Activated T-helper 1 cell treated with anti-CD3 and anti-CD28 coated beads, Interleukin-12 subunit alpha, Interleukin-12 subunit beta, Interleukin-2, Interleukin-4 antibody, amounts not matched to agents 30 ng/mL and 10 ng/mL and 1 ng/mL, durations not matched to agents 14 hours and 24 hours and 36 hours (primary cell): ENCODE results near the gene SPACA6. TPM values are rescaled to one million over a fixed set of nuclear protein-coding genes. Genes with fewer than 3 reads are reported as not detected.
"Not testable (repeated sequence)": the region's sequence is repeated elsewhere in the genome, so short reads cannot be mapped to it uniquely, and the experiment has no call there.

Source experiments
- DNase-seq: peaks from one replicate; pipeline ENCODE4 v3.0.0; 2021; ENCODE audit warnings: low spot score
- H3K27ac Mint-ChIP-seq: one replicate; pipeline ENCODE4 v1.8.0; 2021; ENCODE audit warnings: mild to moderate bottlenecking, mixed read lengths
- H3K27me3 Mint-ChIP-seq: one replicate; pipeline ENCODE4 v1.8.0; 2022; ENCODE audit warnings: mild to moderate bottlenecking, moderate library complexity, mixed read lengths; ENCODE audit not compliant: insufficient read depth
- H3K36me3 Mint-ChIP-seq: one replicate; pipeline ENCODE4 v1.8.0; 2021; ENCODE audit warnings: low read depth, mixed read lengths
- H3K4me1 Mint-ChIP-seq: one replicate; pipeline ENCODE4 v1.8.0; 2021; ENCODE audit warnings: low read depth, mixed read lengths
- H3K4me3 Mint-ChIP-seq: one replicate; pipeline ENCODE4 v1.8.0; 2021; ENCODE audit warnings: mild to moderate bottlenecking, moderate library complexity, mixed read lengths
- H3K9me3 Mint-ChIP-seq: one replicate; pipeline ENCODE4 v1.8.0; 2021; ENCODE audit warnings: mixed read lengths
- intact Hi-C: fragments of 100-400 bp; cut with micrococcal nuclease; formaldehyde crosslinking; loops from one replicate; pipeline ENCODE4 v1.15.1; 2024
- total RNA-seq: library from RNA; stranded (reverse); gene quantifications from 2 replicates; pipeline ENCODE4 v1.2.3, GENCODE V29; 2022

Gene SPACA6
- total RNA-seq, 1 donor from 2014 or later: 8.9 TPM

DNA sequence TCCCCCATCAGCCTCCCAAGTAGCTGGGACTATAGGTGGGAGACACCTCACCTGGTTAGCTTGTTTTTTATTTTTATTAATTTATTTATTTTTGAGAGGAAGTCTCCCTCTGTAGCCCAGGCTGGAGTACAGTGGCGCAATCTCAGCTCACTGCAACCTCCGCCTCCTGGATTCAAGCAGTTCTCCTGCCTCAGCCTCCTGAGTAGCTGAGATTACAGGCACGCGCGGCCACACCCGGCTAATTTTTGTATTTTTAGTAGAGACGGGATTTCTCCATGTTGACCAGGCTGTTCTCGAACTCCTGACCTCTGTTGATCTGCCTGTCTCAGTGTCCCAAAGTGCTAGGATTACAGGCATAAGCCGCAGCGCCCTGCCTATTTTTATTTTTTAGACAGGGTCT, 45.4 kb downstream of the SPACA6 start:
- H3K27ac Mint-ChIP-seq, intact Hi-C loops, H3K4me3 Mint-ChIP-seq: not testable (repeated sequence)

GRCh38 chr19:51739466-51740213, 46.5 kb downstream of the SPACA6 start:
- no peak overlapping the region for H3K27ac Mint-ChIP-seq
- peaks cover 2% of the 10 kb centered on the region for H3K27me3 Mint-ChIP-seq
- no peak overlapping the region for H3K4me3 Mint-ChIP-seq
- intact Hi-C loops: no loop called here
- H3K36me3 Mint-ChIP-seq: no peaks in the 10 kb centered on the region
- no peak for DNase-seq
- H3K9me3 Mint-ChIP-seq: peaks cover 4% of the 10 kb centered on the region
- no peaks in the 10 kb centered on the region for H3K4me1 Mint-ChIP-seq

More for the DNA sequence above, 45.4 kb downstream of the SPACA6 start:
- not testable (repeated sequence) for H3K27me3 Mint-ChIP-seq, H3K36me3 Mint-ChIP-seq, H3K4me1 Mint-ChIP-seq, H3K9me3 Mint-ChIP-seq, DNase-seq

DNA sequence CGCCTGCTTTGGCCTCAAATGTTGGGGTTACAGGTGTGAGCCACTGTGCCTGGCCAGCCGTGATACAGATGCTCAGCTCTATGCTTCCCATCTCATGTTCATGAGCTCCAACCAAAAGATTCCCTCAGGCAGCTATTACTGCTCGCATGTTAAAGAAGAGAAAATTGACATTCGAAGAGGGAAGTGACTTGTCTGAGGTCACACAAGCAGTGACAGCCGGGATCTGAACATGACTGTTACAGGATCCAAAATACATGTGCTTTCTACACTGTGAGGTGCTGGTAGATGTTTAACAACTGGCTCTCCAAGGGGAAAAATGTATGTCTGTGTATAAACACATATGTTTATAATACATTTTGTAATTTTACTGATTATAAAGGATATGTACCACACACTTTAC, 47.2 kb downstream of the SPACA6 start:
- no peaks in the 10 kb centered on the region for H3K27me3 Mint-ChIP-seq
- no peak overlapping the region for H3K27ac Mint-ChIP-seq
- H3K36me3 Mint-ChIP-seq: no peaks in the 10 kb centered on the region
- peaks cover 4% of the 10 kb centered on the region for H3K9me3 Mint-ChIP-seq
- H3K4me3 Mint-ChIP-seq: no peak overlapping the region
- intact Hi-C loops: no loop called here
- DNase-seq: no peak
- H3K4me1 Mint-ChIP-seq: no peaks in the 10 kb centered on the region

- Mint-ChIP-seq H3K4me3 (no peak overlapping the region), H3K36me3 (no peaks in the 10 kb centered on the region), H3K27ac (no peak overlapping the region), H3K4me1 (no peaks in the 10 kb centered on the region), H3K9me3 (peaks cover 7% of the 10 kb centered on the region), H3K27me3 (no peaks in the 10 kb centered on the region)
- DNase-seq: no peak
- intact Hi-C loops: no loop called here
Measured at GRCh38 chr19:51742789-51743188, 49.7 kb downstream of the SPACA6 start.

DNA sequence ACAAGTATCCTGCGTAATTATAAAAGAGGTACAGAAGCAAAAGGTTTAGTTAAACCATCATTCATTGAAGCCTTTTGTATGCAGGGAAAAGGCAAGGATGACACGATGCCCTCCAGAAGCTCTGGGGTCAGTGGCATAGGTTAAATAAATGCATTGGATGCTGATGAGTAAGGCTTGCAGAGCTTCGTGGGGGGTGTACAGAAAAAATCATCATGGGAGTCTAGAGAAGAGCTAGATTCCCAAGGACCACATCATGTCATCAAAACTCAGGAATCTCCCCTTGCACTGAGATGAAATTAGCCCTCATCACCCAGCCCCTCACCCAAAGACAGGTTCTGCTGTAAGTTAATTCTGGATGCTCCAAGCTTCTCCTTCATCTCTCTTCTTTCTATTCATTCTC, 50.3 kb downstream of the SPACA6 start:
- H3K36me3 Mint-ChIP-seq: no peaks in the 10 kb centered on the region
- H3K4me3 Mint-ChIP-seq: no peak overlapping the region
- H3K4me1 Mint-ChIP-seq: no peaks in the 10 kb centered on the region
- peaks cover 10% of the 10 kb centered on the region for H3K9me3 Mint-ChIP-seq
- H3K27ac Mint-ChIP-seq: no peak overlapping the region
- intact Hi-C loops: no loop called here
- H3K27me3 Mint-ChIP-seq: no peaks in the 10 kb centered on the region
- DNase-seq: no peak

- H3K27ac Mint-ChIP-seq: no peak overlapping the region
- intact Hi-C loops: no loop called here
- no peaks in the 10 kb centered on the region for H3K4me1 Mint-ChIP-seq
- no peak overlapping the region for H3K4me3 Mint-ChIP-seq
- H3K27me3 Mint-ChIP-seq: no peaks in the 10 kb centered on the region
- H3K9me3 Mint-ChIP-seq: peaks cover 17% of the 10 kb centered on the region
- H3K36me3 Mint-ChIP-seq: no peaks in the 10 kb centered on the region
- no peak for DNase-seq
Measured at GRCh38 chr19:51746731-51747130, 53.6 kb downstream of the SPACA6 start.

GRCh38 chr19:51749979-51750378, 56.8 kb downstream of the SPACA6 start:
- Mint-ChIP-seq H3K27me3 (no peaks in the 10 kb centered on the region), H3K4me1 (no peaks in the 10 kb centered on the region)

GRCh38 chr19:51750400-51751094, 57.4 kb downstream of the SPACA6 start:
- Mint-ChIP-seq H3K4me1 (no peaks in the 10 kb centered on the region), H3K9me3 (peaks cover 18% of the 10 kb centered on the region), H3K27me3 (no peaks in the 10 kb centered on the region), H3K36me3 (no peaks in the 10 kb centered on the region), H3K27ac (no peak overlapping the region), H3K4me3 (no peak overlapping the region)
- no peak for DNase-seq
- intact Hi-C loops: no loop called here

More at GRCh38 chr19:51749979-51750378, 56.8 kb downstream of the SPACA6 start:
- intact Hi-C loops: no loop called here
- Mint-ChIP-seq H3K4me3 (no peak overlapping the region), H3K9me3 (peaks cover 13% of the 10 kb centered on the region), H3K36me3 (no peaks in the 10 kb centered on the region), H3K27ac (no peak overlapping the region)
- no peak for DNase-seq

GRCh38 chr19:51751655-51752054, 58.5 kb downstream of the SPACA6 start, which contains the start of gene FPR1:
Gene FPR1 (minus strand): TSS chr19:51751878. CDS start chr19:51746994, 4,884 bp downstream.
- Mint-ChIP-seq H3K4me3 (no peak within 1 kb of the TSS), H3K27me3 (no peaks in the 10 kb centered on the region), H3K36me3 (no peaks in the 10 kb centered on the region), H3K4me1 (no peaks in the 10 kb centered on the region), H3K9me3 (peaks cover 21% of the 10 kb centered on the region), H3K27ac (no peak within 1 kb of the TSS)
- no peak for DNase-seq
- intact Hi-C loops: no loop called here

- DNase-seq: no peak
- Mint-ChIP-seq H3K27ac (no peak overlapping the region), H3K36me3 (no peaks in the 10 kb centered on the region), H3K9me3 (peaks cover 14% of the 10 kb centered on the region), H3K4me1 (no peaks in the 10 kb centered on the region), H3K4me3 (no peak overlapping the region), H3K27me3 (no peaks in the 10 kb centered on the region)
- intact Hi-C loops: no loop called here
Measured at GRCh38 chr19:51754109-51754508, 61.0 kb downstream of the SPACA6 start.

- no peaks in the 10 kb centered on the region for H3K27me3 Mint-ChIP-seq
- peaks cover 13% of the 10 kb centered on the region for H3K9me3 Mint-ChIP-seq
- H3K27ac Mint-ChIP-seq: no peak overlapping the region
- H3K4me1 Mint-ChIP-seq: no peaks in the 10 kb centered on the region
- H3K36me3 Mint-ChIP-seq: no peaks in the 10 kb centered on the region
- intact Hi-C loops: no loop called here
- H3K4me3 Mint-ChIP-seq: no peak overlapping the region
- no peak for DNase-seq
Measured at GRCh38 chr19:51754770-51755169, 61.6 kb downstream of the SPACA6 start.
